Ureter (tissue), 1 donor: Measurements from ENCODE around the gene EEIG1. TPM values are rescaled to one million over a fixed set of nuclear protein-coding genes. Genes with fewer than 3 reads are reported as not detected.

Experiments used
- DNase-seq: peaks from one replicate; pipeline ENCODE4 v3.0.0-alpha.2; 2020; ENCODE audit warnings: low spot score
- total RNA-seq: library from RNA; stranded (reverse); gene quantifications from one replicate; pipeline ENCODE4 v1.2.4, GENCODE V29; 2023
- donor health status: DM: yes; HTN: yes; CAD: no.

The EEIG1 gene
- total RNA-seq, 1 donor from 2014 or later = 99.6 TPM

DNA sequence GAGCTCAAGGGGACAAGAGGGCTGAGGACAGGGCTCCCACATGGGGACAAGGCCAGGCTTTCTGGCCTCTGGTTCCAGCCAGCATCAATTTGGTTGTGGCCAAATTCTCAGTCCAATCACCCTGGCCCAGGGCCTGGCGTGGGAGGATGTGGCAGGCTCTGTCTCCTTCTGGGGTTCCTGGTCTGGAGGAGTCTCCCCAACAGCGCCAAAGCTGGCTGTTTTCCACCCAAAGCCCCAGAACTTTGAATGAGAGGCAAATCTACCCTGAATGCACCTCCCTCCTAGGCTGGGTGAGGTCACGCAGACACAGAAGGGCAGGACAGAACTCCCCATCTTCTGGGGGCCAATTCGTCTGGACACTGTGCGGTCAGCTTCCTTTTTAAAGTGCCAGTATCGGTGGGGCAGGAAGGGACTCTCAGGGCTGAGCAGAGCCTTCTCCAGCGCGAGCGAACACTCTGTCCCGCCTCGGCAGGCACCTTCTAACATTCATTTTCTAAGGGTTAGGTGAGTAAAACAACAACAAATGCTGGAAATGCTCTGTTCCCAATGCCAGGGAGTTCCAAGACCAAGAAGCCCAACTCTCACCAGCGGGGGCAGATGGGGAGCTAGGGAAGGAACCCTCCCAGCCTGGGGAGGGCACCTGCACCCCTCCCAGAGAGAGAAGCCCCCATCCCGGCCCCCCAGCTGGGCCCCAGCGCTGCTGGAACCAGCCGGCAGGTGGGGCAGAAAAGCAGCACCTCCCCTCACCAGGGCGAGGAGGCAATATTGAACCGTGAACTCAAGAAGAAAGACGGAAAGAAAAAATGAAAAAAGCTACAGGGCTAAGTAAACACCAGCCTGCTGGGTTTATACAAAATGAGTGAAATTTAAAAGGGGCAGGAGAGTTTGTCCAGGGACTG lies 39.5 kb downstream of the EEIG1 start:
- DNase-seq = no peak

DNA sequence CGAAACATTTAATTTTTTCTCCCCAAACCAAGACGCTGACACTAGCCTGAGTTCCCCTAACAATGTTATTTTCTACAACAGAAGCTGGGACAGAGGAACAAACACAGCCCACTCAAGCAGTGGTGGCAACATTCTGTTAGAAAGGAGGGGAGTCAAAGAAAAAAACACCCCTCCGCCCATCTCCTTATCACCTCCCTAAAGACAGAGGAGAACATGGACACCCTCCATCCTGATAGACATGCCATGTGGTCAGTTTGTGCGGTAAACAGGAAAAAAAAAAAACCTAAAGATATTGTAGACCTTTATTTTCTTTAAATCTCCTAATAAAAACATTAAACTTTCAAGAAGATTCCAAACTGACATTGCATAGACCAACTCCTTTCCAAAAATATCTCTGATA lies 40.2 kb downstream of the EEIG1 start:
- DNase-seq = no peak

GRCh38 chr9:127938298-127938690 lies 42.5 kb downstream of the EEIG1 start:
- no peak for DNase-seq

DNA sequence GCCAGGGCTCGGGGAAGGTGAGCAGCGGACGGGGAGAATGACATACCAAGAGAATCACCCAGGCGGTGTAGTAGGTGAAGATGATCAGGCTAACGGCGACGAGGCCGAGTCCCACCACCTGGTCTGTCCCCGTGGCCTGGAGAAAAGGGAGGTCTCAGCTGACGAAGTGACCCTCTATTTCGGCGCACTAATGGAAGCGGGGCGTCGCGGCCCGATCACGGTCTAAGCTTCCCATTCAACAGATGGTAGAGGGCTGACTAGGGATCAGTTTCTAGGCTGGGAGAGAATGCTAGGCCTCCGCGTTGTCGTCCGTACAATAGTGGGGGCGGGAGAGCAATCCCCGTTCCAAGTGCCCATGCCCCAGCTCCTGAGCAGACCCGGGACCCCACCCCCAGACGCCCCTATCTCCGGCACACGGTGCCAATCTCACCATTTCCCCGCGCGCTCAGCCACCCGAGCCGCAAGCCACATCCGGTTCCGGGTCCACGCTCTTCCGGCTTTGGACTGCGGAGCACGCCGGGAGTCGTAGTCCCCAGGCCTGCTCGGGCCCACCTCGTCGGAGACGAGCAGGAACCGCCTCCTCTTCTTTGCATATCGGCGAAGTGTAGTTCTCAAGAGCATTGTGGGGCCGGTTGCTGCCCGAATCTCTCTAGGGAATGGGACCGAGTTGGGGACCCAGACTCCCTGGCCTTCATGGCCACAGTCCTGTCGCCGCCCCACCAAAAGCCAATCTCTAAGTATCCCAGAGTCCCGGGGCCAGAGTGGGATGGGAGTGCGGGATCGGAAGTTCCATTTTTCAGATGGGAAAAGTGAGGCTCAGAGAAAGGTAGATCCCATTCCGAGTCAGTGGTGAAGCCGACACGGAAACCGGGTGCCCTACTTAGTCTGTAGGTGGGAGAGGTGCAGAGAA lies 43.1 kb downstream of the EEIG1 start, which contains the start of gene DPM2:
Gene DPM2 (minus strand): TSS at position 467 of the 910 bp plus-strand sequence. CDS start 34 bp downstream, at position 433.
- DNase-seq = peak; percentile 85

GRCh38 chr9:127937056-127937387 lies 43.8 kb downstream of the EEIG1 start:
- no peak for DNase-seq

DNA sequence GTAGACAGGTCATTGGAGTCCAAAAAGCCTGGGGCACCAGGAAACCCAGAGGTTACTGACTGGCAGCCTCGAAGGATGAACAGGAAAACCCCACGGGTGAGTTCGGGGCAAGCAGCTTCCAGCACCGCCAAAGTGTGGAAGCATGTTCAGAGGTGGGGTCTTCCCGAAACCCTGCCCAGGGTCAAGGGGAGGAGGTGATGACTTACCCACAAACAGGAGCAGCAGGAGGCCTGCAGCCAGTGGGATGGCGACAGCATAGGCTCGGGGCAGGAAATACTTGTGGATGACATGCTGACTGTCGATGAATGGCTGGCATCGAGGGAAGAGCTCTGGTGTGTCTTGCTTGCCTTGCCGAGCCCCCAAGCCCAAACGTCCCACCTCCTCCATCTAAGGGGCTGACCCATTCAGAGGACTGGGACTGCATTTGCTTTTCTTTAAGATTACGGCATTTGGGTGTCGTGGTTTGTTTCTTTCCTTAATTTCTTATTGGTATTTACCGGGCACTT lies 44.4 kb downstream of the EEIG1 start:
- DNase-seq = no peak

- no peak for DNase-seq
Measured at GRCh38 chr9:127935765-127936221, 45.0 kb downstream of the EEIG1 start.

GRCh38 chr9:127934986-127935385 lies 45.8 kb downstream of the EEIG1 start:
- DNase-seq = no peak

DNA sequence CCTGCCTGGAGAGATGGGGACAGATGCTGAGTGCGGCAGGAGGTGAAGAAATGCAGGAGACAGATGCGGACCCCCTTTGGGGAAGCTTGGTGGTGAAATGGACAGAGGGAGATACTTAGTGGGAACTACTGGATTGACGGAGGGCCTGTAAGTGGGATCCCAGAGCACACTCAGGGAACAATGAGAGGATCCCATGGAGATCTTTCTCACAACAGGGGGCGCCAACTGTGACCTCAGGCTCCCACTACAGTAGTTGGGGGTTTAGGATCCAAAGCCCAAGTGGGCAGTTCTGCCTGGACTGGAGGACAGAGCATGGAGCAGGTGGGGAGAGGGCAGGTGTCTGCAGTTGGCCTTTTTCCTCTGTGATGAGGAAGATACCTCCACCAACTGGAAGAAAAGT lies 46.5 kb downstream of the EEIG1 start:
- DNase-seq = no peak

- DNase-seq = no peak
Measured at GRCh38 chr9:127931092-127931881, 49.5 kb downstream of the EEIG1 start.

Other genes with a start within 250 kb of the EEIG1 start
- gene TOR2A, start 245.7 kb downstream of the EEIG1 start, total RNA-seq = 9.9 TPM
- 15.7 TPM for gene SH2D3C, start 202.3 kb downstream of the EEIG1 start, total RNA-seq
- gene CDK9, start 195.0 kb downstream of the EEIG1 start, total RNA-seq = 81.0 TPM
- gene FPGS, start 178.1 kb downstream of the EEIG1 start, total RNA-seq = 115 TPM
- gene ENG, start 126.3 kb downstream of the EEIG1 start, total RNA-seq = 83.6 TPM
- 48.6 TPM for gene AK1, start 103.3 kb downstream of the EEIG1 start, total RNA-seq
- gene ST6GALNAC6, start 81.4 kb downstream of the EEIG1 start, total RNA-seq = 48.9 TPM
- 25.8 TPM for gene ST6GALNAC4, start 63.9 kb downstream of the EEIG1 start, total RNA-seq
- gene PIP5KL1, start 50.2 kb downstream of the EEIG1 start, total RNA-seq = 3.3 TPM
- 41.1 TPM for gene DPM2, start 43.1 kb downstream of the EEIG1 start, total RNA-seq
- gene NAIF1, start 86.3 kb upstream of the EEIG1 start, total RNA-seq = 6.9 TPM
- 21.7 TPM for gene SLC25A25, start 87.2 kb upstream of the EEIG1 start, total RNA-seq
- 87.8 TPM for gene PTGES2, start 146.7 kb upstream of the EEIG1 start, total RNA-seq
- gene LCN2, start 168.5 kb upstream of the EEIG1 start, total RNA-seq = 143 TPM
- gene BBLN, start 179.3 kb upstream of the EEIG1 start, total RNA-seq = 179 TPM
- gene CIZ1, start 210.6 kb upstream of the EEIG1 start, total RNA-seq = 134 TPM
- gene DNM1, start 222.4 kb upstream of the EEIG1 start, total RNA-seq = 31.4 TPM